ENCODE measurements around the gene RNF215.

RNF215 gene
- total RNA-seq = 6.5 to 7.3 reads per million in 2 donors

GRCh38 chr22:30386960-30387827, at the start of gene RNF215:
Gene RNF215 (minus strand): TSS chr22:30387411. CDS start chr22:30387313, 98 bp downstream.
- DNase-seq = peak; percentile 74

GRCh38 chr22:30436196-30436595, 49.0 kb upstream of the RNF215 start:
- DNase-seq = no peak

- peak; percentile 73 for DNase-seq
These were observed 48.5 kb upstream of the RNF215 start for GRCh38 chr22:30435674-30436126.

GRCh38 chr22:30434843-30435242, 47.6 kb upstream of the RNF215 start:
- DNase-seq = no peak

- no peak for DNase-seq
These were observed 46.6 kb upstream of the RNF215 start for GRCh38 chr22:30433773-30434172.

- DNase-seq = no peak
These were observed 46.0 kb upstream of the RNF215 start for GRCh38 chr22:30433227-30433626.

- no peak for DNase-seq
These were observed 45.3 kb upstream of the RNF215 start for GRCh38 chr22:30432520-30432919.

- no peak for DNase-seq
These were observed 44.9 kb upstream of the RNF215 start for GRCh38 chr22:30432096-30432495.

GRCh38 chr22:30430933-30431332, 43.7 kb upstream of the RNF215 start:
- no peak for DNase-seq

GRCh38 chr22:30429887-30430286, 42.7 kb upstream of the RNF215 start:
- DNase-seq = no peak

- no peak for DNase-seq
These were observed 40.7 kb upstream of the RNF215 start for GRCh38 chr22:30427871-30428270.

GRCh38 chr22:30426388-30427353, 39.5 kb upstream of the RNF215 start:
- peak; percentile 85 for DNase-seq

- DNase-seq = peak; percentile 37
These were observed 38.6 kb upstream of the RNF215 start, which contains the start of gene MTFP1 for GRCh38 chr22:30425616-30426387. Gene MTFP1 (plus strand): TSS chr22:30425768. CDS start chr22:30425880, 112 bp downstream.

- DNase-seq = no peak
These were observed 38.1 kb upstream of the RNF215 start for GRCh38 chr22:30425327-30425615.

GRCh38 chr22:30424534-30425326, 37.5 kb upstream of the RNF215 start:
- no peak for DNase-seq

GRCh38 chr22:30423959-30424533, 36.8 kb upstream of the RNF215 start:
- peak; percentile 94 for DNase-seq

- DNase-seq = peak; percentile 24
These were observed 36.2 kb upstream of the RNF215 start for GRCh38 chr22:30423301-30423958.

- DNase-seq = no peak
These were observed 35.5 kb upstream of the RNF215 start for GRCh38 chr22:30422481-30423300.

- no peak for DNase-seq
These were observed 34.7 kb upstream of the RNF215 start for GRCh38 chr22:30421695-30422480.
